Measurements from ENCODE around the gene KCTD18. TPM values are rescaled to one million over a fixed set of nuclear protein-coding genes. Genes with fewer than 3 reads are reported as not detected.

Gene KCTD18
- total RNA-seq, 4 donors from 2014 or later, result 23.7 to 33.8 (median 28.8) TPM

DNA sequence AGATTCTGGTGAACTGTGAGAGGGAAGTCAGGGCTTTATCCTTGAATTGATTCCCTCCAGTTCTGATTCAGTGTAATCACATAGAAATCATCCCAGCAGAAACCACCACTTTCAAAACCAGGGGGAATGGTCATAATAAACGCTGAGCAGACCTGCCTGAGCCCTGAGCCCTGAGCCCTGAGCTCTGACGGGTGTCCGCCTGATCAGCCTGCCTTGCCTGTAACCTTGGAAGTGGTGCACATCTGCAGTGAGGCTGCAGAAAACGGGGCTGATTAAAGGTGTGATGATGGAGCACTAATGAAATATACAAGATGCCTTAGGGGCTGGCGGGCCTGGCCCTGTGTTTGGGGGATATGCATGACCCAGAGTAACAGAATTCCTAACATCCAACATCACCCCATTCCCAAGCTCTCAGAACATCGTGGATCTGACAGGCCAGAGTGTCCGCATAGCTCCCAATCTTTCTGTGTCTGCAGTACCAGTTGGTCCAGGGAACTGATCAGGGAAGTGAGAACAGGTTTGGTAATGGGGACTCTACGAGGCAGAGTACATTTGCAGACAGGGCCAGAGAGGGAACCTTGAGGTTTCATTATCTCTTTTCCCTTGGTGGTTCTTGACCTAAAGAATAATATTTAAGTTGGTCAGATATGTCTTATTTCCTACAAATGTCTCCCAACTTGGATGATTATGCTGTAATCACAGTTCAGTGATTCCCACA is 37.8 kb downstream of the KCTD18 start:
- no peak for TF ChIP-seq POLR2AphosphoS5 (IDR thresholded peaks at IDR 0.05)
- WGBS, 2 donors (ENCODE audit: low coverage in 1 of 2), result 43 to 90% methylated on average over 1 to 5 of the region's 8 CpGs
- H3K27me3 ChIP-seq, result no peaks in the 10 kb centered on the region
- no peaks in the 10 kb centered on the region for H3K9me3 ChIP-seq
- ATAC-seq, result no peak
- peaks cover 0 to 37% (median 0%) of the 10 kb centered on the region in 3 donors for H3K4me1 ChIP-seq
- H3K4me3 ChIP-seq, result no peak overlapping the region
- H3K27ac ChIP-seq, result no peak overlapping the region
- peaks cover 0 to 94% of the 10 kb centered on the region in 2 donors for H3K36me3 ChIP-seq

DNA sequence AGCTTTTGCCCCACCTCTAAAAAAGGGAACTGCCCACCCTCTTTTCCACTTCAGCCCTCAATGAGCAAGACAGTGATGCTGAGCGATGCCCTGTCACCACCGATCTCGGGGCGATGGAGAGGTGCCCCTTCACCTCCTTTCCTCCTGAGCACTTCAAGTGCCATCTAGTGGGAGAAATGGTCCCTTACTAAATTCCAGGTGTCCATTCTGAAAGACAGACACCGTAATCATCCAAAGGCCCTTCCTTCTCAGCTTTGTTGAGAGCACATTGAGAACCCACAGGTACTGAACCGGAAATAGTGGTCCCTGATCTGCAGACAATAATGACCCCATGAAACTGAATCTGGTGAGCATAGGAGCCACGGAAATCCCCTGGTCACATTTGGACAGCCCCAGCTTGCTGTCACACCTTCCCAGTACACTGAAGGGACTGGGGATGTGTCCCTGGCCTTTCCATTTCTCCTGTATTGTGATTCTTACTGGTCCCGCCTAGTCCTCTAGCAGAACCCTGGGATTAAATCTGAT is 38.5 kb downstream of the KCTD18 start:
- Histone ChIP-seq H3K27ac (peak overlapping the region in 1 of 4 donors; percentile 16), H3K4me1 (peaks cover 0 to 37% (median 0%) of the 10 kb centered on the region in 3 donors), H3K9me3 (no peaks in the 10 kb centered on the region), H3K36me3 (peaks cover 0 to 90% of the 10 kb centered on the region in 2 donors), H3K27me3 (no peaks in the 10 kb centered on the region), H3K4me3 (no peak overlapping the region)
- no peak for ATAC-seq
- WGBS, 2 donors (ENCODE audit: low coverage in 1 of 2), result 46% methylated on average over 5 of the region's 8 CpGs; no CpG with 5 or more reads in 1 of the 2 donors
- TF ChIP-seq POLR2A (IDR thresholded peaks at IDR 0.05), result no peak
- no peak for TF ChIP-seq POLR2AphosphoS5 (IDR thresholded peaks at IDR 0.05)
- TF ChIP-seq, protein P1, sequence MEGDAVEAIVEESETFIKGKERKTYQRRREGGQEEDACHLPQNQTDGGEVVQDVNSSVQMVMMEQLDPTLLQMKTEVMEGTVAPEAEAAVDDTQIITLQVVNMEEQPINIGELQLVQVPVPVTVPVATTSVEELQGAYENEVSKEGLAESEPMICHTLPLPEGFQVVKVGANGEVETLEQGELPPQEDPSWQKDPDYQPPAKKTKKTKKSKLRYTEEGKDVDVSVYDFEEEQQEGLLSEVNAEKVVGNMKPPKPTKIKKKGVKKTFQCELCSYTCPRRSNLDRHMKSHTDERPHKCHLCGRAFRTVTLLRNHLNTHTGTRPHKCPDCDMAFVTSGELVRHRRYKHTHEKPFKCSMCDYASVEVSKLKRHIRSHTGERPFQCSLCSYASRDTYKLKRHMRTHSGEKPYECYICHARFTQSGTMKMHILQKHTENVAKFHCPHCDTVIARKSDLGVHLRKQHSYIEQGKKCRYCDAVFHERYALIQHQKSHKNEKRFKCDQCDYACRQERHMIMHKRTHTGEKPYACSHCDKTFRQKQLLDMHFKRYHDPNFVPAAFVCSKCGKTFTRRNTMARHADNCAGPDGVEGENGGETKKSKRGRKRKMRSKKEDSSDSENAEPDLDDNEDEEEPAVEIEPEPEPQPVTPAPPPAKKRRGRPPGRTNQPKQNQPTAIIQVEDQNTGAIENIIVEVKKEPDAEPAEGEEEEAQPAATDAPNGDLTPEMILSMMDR (IDR thresholded peaks at IDR 0.05), result peak in 3 of 4 experiments; percentile 35 to 55 (median 36)
- TF ChIP-seq EP300 (IDR thresholded peaks at IDR 0.05), result no peak

DNA sequence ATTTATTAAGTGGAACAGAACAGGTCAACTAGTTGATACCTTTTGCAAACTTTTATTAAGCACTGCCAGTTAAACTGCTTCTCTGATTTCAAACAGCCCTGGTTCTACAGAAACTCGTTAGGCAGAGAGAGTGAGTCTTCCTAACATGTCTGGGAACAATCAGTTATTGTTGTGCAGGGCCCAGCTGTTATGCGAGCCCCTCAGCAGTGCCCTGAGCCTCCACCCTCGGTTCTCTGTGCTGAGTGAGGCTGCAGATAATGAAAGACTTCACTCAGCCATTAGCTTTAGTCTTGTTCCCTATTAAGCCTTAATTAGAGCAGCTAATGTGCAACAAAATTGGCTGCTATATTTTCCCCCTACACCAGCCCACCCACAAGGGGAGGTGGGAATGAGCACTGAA is 39.6 kb downstream of the KCTD18 start:
- ATAC-seq, result no peak
- 71% methylated on average over 3 of the region's 3 CpGs; no CpG with 5 or more reads in 1 of the 2 donors for WGBS, 2 donors (ENCODE audit: low coverage in 1 of 2)
- Histone ChIP-seq H3K9me3 (no peaks in the 10 kb centered on the region), H3K27me3 (no peaks in the 10 kb centered on the region), H3K4me3 (no peak overlapping the region), H3K27ac (peak overlapping the region in 3 of 4 donors; percentile 46 to 68 (median 52)), H3K4me1 (peaks cover 0 to 37% (median 0%) of the 10 kb centered on the region in 3 donors), H3K36me3 (peaks cover 0 to 80% of the 10 kb centered on the region in 2 donors)
- no peak for TF ChIP-seq POLR2AphosphoS5 (IDR thresholded peaks at IDR 0.05)
- TF ChIP-seq, protein P1 (IDR thresholded peaks at IDR 0.05), result no peak
- TF ChIP-seq POLR2A (IDR thresholded peaks at IDR 0.05), result no peak
- TF ChIP-seq EP300 (IDR thresholded peaks at IDR 0.05), result no peak

DNA sequence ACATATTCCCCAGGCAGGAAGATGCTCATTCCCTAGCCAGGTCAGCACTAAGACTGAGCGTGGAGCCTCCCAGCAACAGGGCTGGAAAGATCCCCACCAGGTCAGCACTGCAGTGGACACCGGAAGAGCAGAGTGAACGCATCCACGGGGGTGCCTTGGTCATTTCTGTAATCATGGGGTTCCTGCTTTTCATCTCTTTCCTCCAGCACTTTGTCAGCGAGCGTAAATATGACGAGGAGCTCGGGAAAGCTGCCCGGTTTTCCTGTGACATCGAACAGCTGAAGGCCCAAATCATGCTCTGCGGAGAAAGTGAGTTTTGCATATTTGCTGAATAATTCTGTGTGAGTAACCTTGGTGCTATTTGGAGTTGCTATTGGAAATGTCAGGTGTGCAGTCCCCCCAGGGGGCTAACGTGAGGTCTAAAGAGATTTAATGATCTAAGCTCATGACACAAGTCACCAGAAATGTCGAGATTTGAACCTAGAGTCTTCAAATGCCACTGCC is 40.1 kb downstream of the KCTD18 start:
- H3K4me1 ChIP-seq, result peaks cover 0 to 37% (median 0%) of the 10 kb centered on the region in 3 donors
- no peak for ATAC-seq

More for the DNA sequence above, 40.1 kb downstream of the KCTD18 start:
- Histone ChIP-seq H3K27me3 (no peaks in the 10 kb centered on the region), H3K9me3 (no peaks in the 10 kb centered on the region), H3K36me3 (peaks cover 0 to 75% of the 10 kb centered on the region in 2 donors), H3K27ac (peak overlapping the region in 3 of 4 donors; percentile 46 to 68 (median 52)), H3K4me3 (no peak overlapping the region)
- TF ChIP-seq POLR2A (IDR thresholded peaks at IDR 0.05) (no peak), EP300 (IDR thresholded peaks at IDR 0.05) (no peak), POLR2AphosphoS5 (IDR thresholded peaks at IDR 0.05) (peak; percentile 37)
- TF ChIP-seq, protein P1 (IDR thresholded peaks at IDR 0.05), result no peak
- WGBS, 2 donors (ENCODE audit: low coverage in 1 of 2), result 40 to 65% methylated on average over 2 to 10 of the region's 13 CpGs
